Skeletal muscle satellite cell (primary cell): Measurements from ENCODE around the gene SELENOT. TPM values are rescaled to one million over a fixed set of nuclear protein-coding genes. Genes with fewer than 3 reads are reported as not detected.

Source experiments
- H3K27me3 ChIP-seq: 2 replicates; pipeline ENCODE4 v1.7.0; 2013; ENCODE audit warnings: low read length; ENCODE audit not compliant: control insufficient read depth, insufficient read depth
- H3K36me3 ChIP-seq: 2 replicates; pipeline ENCODE4 v1.7.0; 2013; ENCODE audit warnings: mild to moderate bottlenecking, control low read depth, low read length; ENCODE audit not compliant: insufficient read depth
- H3K4me1 ChIP-seq: 2 replicates; pipeline ENCODE4 v1.7.0; 2013; ENCODE audit warnings: low read length; ENCODE audit not compliant: control insufficient read depth, insufficient read depth
- H3K4me2 ChIP-seq: 2 replicates; pipeline ENCODE4 v1.7.0; 2013; ENCODE audit warnings: mild to moderate bottlenecking, low read length
- H3K4me3 ChIP-seq: 2 replicates; pipeline ENCODE4 v1.7.0; 2013; ENCODE audit warnings: low read length
- H3K9ac ChIP-seq: 2 replicates; pipeline ENCODE4 v1.7.0; 2013; ENCODE audit warnings: mild to moderate bottlenecking, low read depth, low read length, moderate library complexity
- H3K9me3 ChIP-seq: replicated peaks from 2 replicates; pipeline ENCODE4 v1.7.0; 2013; ENCODE audit warnings: mild to moderate bottlenecking, control low read depth, low read length
- total RNA-seq: library from RNA; depleted of rRNA; stranded (reverse); fragments of >200 nt; gene quantifications from 2 replicates; pipeline ENCODE4 v1.2.3, GENCODE V29; 2012; rRNA removed

The SELENOT gene, protein sequence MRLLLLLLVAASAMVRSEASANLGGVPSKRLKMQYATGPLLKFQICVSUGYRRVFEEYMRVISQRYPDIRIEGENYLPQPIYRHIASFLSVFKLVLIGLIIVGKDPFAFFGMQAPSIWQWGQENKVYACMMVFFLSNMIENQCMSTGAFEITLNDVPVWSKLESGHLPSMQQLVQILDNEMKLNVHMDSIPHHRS
- 108 and 118 TPM in 2 replicates for total RNA-seq

DNA sequence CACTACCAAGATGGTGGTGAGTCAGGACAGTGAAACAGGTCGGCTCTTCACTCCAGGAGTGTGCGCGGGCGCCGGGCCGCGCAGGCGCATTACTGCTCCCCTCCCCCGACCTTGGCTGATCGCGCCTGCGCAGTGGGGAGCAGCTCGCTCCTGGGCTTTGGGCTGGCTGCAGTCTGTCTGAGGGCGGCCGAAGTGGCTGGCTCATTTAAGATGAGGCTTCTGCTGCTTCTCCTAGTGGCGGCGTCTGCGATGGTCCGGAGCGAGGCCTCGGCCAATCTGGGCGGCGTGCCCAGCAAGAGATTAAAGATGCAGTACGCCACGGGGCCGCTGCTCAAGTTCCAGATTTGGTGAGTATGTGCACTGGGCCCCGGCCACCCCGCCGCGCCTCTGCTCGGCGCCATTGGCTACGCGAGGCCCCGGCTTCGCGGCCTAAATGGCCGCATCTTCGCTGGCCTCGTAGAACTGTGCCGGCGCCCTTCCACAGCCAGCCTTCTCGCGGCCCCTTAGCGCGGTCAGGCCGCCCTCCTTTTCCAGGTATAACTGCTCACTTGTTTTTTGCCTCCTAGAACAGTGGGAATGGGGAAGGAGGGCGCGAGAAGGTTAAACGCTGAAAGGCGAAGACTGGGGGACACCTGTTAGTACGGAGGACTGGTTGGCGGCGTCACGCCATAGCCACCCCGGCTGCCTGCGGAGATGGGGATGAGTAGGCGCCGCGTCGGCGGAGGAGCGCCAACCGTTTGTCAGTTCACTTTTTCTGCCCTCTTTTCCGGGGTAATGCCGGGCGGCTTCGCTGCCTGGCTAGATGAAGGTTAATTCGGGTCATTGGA is at the start of gene SELENOT:
TSS of gene SELENOT (plus strand) at position 169 of the 827 bp plus-strand sequence. CDS start at position 211, 42 bp downstream.
- Histone ChIP-seq H3K4me2 (peak within 1 kb of the TSS; percentile 83), H3K9me3 (no peaks in the 10 kb centered on the region), H3K4me1 (peaks cover 31% of the 10 kb centered on the region), H3K27me3 (no peaks in the 10 kb centered on the region), H3K36me3 (peaks cover 5% of the 10 kb centered on the region), H3K4me3 (peak within 1 kb of the TSS; percentile 90), H3K9ac (peak within 1 kb of the TSS; percentile 93)

DNA sequence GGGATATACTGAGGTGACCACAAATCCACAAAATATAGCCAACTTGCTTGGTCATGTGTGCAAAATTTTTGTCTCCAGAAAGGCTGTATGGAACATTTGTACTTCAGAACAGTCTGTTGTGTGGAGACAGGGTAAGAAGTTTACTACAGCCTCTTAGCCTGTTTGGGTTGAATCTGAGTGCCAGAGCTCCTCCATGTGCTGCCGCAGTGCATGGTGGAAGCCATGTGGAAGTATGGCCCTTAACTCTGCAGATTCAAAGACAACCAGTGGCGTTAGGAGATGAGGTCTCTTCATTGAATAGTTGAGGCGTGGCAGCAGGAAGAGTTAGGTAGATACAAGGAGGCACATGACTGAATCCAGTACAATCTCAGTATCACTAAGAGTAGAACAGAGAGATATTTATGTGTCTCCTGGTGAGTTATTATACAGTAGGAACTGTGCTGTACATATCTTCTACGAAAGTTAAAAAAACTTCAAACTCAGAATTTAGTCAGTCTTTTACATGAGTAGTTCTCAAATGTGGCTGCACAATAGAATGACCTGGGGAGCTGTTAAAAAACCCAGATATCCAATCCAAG is 47.2 kb upstream of the SELENOT start:
- H3K4me1 ChIP-seq: no peaks in the 10 kb centered on the region
- no peak overlapping the region for H3K9ac ChIP-seq
- no peak overlapping the region for H3K4me3 ChIP-seq
- no peak overlapping the region for H3K4me2 ChIP-seq
- H3K36me3 ChIP-seq: peaks cover 21% of the 10 kb centered on the region
- no peaks in the 10 kb centered on the region for H3K9me3 ChIP-seq
- H3K27me3 ChIP-seq: no peaks in the 10 kb centered on the region

DNA sequence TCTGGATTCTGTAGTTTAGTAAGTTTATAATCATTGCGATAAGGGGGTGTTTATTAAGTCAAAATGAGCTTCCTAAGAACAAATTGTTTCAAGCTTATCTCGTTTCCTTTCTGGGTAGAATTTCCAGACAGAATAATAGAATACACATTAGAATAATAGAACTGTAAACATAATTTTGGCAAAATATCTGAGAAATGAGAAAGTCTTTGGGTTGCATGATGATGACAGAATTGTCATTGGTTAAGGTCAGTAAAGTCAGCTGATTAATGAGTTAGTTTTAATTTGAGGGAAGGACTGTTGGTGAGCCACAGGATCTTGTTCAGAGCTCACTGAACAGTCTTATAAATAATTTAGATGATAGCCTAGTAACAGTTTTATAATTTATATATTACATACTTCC is 46.3 kb upstream of the SELENOT start:
- H3K4me2 ChIP-seq: no peak overlapping the region
- no peaks in the 10 kb centered on the region for H3K27me3 ChIP-seq
- H3K4me3 ChIP-seq: no peak overlapping the region
- no peak overlapping the region for H3K9ac ChIP-seq
- H3K36me3 ChIP-seq: peaks cover 19% of the 10 kb centered on the region
- H3K4me1 ChIP-seq: no peaks in the 10 kb centered on the region
- no peaks in the 10 kb centered on the region for H3K9me3 ChIP-seq

- Histone ChIP-seq H3K4me3 (no peak overlapping the region), H3K9me3 (no peaks in the 10 kb centered on the region), H3K9ac (no peak overlapping the region), H3K36me3 (peaks cover 22% of the 10 kb centered on the region), H3K27me3 (no peaks in the 10 kb centered on the region), H3K4me2 (no peak overlapping the region), H3K4me1 (no peaks in the 10 kb centered on the region)
Observed at GRCh38 chr3:150557725-150558124, 45.4 kb upstream of the SELENOT start.

DNA sequence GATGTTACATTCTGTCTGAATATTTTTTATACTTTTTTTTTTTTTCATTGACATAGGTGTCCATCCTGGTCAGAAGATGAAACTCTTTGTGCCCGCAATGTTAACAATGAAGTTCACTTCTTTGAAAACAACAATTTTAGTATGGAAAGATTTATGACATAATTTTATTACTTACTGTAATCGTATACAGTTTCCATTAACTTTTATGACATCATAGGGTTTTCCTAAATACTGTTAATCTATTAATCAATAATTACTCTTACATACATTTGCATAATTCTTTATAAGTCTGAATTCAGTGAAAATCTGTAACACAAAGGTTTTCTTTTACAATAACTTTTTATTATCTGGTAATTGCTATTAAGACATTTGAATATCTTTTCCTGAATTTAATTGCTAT is 38.9 kb upstream of the SELENOT start:
- Histone ChIP-seq H3K27me3 (no peaks in the 10 kb centered on the region), H3K4me3 (no peak overlapping the region), H3K4me1 (no peaks in the 10 kb centered on the region), H3K9me3 (no peaks in the 10 kb centered on the region), H3K36me3 (peaks cover 41% of the 10 kb centered on the region), H3K4me2 (no peak overlapping the region), H3K9ac (no peak overlapping the region)

- Histone ChIP-seq H3K4me3 (no peak overlapping the region), H3K9ac (no peak overlapping the region), H3K9me3 (no peaks in the 10 kb centered on the region), H3K4me1 (no peaks in the 10 kb centered on the region), H3K27me3 (no peaks in the 10 kb centered on the region), H3K36me3 (peaks cover 60% of the 10 kb centered on the region), H3K4me2 (no peak overlapping the region)
Observed at GRCh38 chr3:150567328-150567727, 35.8 kb upstream of the SELENOT start.

- Histone ChIP-seq H3K36me3 (peaks cover 56% of the 10 kb centered on the region), H3K4me2 (no peak overlapping the region), H3K4me3 (no peak overlapping the region), H3K9ac (no peak overlapping the region), H3K27me3 (no peaks in the 10 kb centered on the region), H3K9me3 (no peaks in the 10 kb centered on the region), H3K4me1 (no peaks in the 10 kb centered on the region)
Observed at GRCh38 chr3:150577855-150578254, 25.3 kb upstream of the SELENOT start.

DNA sequence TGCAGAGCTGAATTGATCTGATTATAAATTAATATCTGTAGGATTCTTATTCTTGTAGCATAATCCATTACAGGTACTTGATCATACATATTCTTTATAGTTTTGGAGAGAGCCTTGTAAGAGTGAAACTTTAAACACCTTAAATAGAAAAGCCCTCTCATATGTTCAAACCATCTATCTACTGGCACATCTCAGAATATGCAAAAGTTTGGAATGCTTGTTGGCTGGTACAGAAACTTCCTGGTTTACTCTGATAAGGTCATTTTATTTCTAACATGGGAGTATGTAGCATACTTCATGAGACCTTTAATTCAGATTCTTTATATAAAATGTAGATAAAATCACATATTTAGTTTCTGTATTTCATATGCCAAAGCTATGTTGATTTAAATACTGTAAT is 21.9 kb upstream of the SELENOT start:
- no peak overlapping the region for H3K4me3 ChIP-seq
- no peak overlapping the region for H3K9ac ChIP-seq
- H3K36me3 ChIP-seq: peaks cover 66% of the 10 kb centered on the region
- no peaks in the 10 kb centered on the region for H3K27me3 ChIP-seq
- H3K9me3 ChIP-seq: no peaks in the 10 kb centered on the region
- no peaks in the 10 kb centered on the region for H3K4me1 ChIP-seq
- H3K4me2 ChIP-seq: no peak overlapping the region

DNA sequence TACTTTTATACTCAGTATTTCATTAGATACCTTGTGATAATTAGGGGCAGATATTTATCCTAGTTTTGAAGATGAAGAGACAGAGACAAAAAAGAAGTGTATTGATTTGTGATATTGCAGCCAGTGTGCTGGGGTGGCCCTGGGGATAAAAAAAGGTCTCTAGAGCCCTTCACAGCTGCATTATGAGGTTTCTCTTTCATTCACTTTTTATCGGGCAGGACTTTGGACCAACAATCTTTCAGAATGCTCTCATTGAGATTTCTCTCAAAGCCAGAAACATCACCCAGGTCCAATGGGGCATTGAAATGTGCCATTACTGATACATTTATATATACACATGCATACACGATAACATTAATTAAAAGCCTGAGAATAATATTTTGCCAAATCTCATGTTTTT is 20.5 kb upstream of the SELENOT start:
- H3K4me2 ChIP-seq: no peak overlapping the region
- no peaks in the 10 kb centered on the region for H3K4me1 ChIP-seq
- H3K36me3 ChIP-seq: peaks cover 53% of the 10 kb centered on the region

GRCh38 chr3:150583028-150583427 is 20.1 kb upstream of the SELENOT start:
- H3K9me3 ChIP-seq: no peaks in the 10 kb centered on the region
- H3K4me2 ChIP-seq: no peak overlapping the region
- no peaks in the 10 kb centered on the region for H3K4me1 ChIP-seq
- H3K36me3 ChIP-seq: peaks cover 53% of the 10 kb centered on the region
- H3K27me3 ChIP-seq: no peaks in the 10 kb centered on the region
- no peak overlapping the region for H3K4me3 ChIP-seq
- no peak overlapping the region for H3K9ac ChIP-seq

More for the DNA sequence above, 20.5 kb upstream of the SELENOT start:
- H3K9me3 ChIP-seq: no peaks in the 10 kb centered on the region
- no peak overlapping the region for H3K4me3 ChIP-seq
- no peak overlapping the region for H3K9ac ChIP-seq
- no peaks in the 10 kb centered on the region for H3K27me3 ChIP-seq

- no peaks in the 10 kb centered on the region for H3K9me3 ChIP-seq
- H3K4me1 ChIP-seq: no peaks in the 10 kb centered on the region
- H3K4me2 ChIP-seq: no peak overlapping the region
- H3K36me3 ChIP-seq: peaks cover 26% of the 10 kb centered on the region
- H3K27me3 ChIP-seq: no peaks in the 10 kb centered on the region
- H3K4me3 ChIP-seq: no peak overlapping the region
- no peak overlapping the region for H3K9ac ChIP-seq
Observed at GRCh38 chr3:150588027-150588830, 14.9 kb upstream of the SELENOT start.
